LNCAP (cell line): ENCODE data around the gene ZNF385B.

ENCODE experiments used
- CTCF ChIP-seq: fragments of 450-650 bp; IDR thresholded peaks from 2 replicates; pipeline ENCODE4 v1.5.1; 2017; ENCODE audit warnings: mild to moderate bottlenecking

Gene ZNF385B

DNA sequence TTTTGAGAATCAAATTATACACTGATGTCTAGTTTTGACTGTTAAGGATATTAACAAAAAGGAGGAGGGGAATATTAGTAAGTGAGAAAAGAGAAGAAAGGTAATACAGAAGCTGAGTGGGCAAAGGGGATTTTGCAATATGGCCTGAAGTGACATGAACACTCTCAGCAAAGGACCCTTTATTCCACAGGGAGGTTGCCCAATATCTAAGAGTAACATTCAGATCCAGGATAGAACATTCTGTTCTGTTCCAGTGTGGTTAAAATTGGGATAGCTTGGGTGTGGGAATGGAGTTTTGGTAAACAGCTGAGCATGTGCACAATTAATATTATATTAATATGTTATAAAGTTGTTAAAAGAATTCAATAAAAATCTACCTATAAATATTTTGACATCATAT lies 120.1 kb downstream of the ZNF385B start:
- no peak for TF ChIP-seq CTCF

- TF ChIP-seq CTCF = no peak
Measured at GRCh38 chr2:179729966-179730365, 131.4 kb downstream of the ZNF385B start.

- no peak for TF ChIP-seq CTCF
Measured at GRCh38 chr2:179726461-179727180, 134.8 kb downstream of the ZNF385B start.

DNA sequence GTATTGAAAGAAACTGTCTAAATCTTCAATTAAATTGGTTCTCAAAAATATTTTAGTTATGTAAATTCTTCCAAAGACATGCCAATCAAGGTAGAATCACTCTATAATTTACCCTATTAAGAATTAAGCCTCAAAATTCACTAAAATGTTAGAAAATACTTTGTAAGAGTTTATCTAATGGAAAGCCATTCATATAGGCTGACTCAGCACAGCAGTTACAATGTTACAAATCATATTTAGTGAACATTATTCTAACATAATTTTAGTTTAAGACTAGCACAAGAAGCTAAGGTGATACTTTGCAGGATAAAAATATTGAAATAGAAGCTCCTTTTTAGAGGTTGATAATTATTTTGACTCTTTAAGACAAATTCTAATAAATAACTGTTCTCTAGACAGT lies 137.0 kb downstream of the ZNF385B start:
- no peak for TF ChIP-seq CTCF

GRCh38 chr2:179720173-179720772 lies 141.1 kb downstream of the ZNF385B start:
- TF ChIP-seq CTCF = no peak

DNA sequence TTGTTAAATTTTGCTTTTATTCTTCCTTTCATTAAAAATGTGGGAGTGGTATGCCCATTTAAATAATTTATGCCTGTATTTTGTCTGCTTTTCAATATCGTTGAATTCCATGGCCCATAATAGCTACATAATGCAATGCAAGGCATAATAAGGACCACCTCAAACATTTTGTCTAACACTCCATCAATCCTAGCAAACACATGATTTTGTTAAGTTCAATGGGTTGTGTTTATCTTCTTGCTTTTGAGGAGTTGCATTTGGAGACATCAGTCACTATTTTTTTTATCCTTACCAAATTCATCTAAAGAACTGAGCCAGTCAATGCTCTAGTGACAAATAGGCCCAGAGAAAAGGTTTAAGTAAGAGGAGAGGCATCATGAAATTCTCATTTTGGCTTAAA lies 145.5 kb downstream of the ZNF385B start:
- no peak for TF ChIP-seq CTCF

GRCh38 chr2:179715196-179715595 lies 146.2 kb downstream of the ZNF385B start:
- TF ChIP-seq CTCF = no peak
